A549 (cell line): ENCODE data around the gene RALGAPA1. TPM values are rescaled to one million over a fixed set of nuclear protein-coding genes. Genes with fewer than 3 reads are reported as not detected.

Source experiments
- BHLHE40 ChIP-seq: IDR thresholded peaks from 2 replicates; pipeline ENCODE4 v1.6.1; 2012; ENCODE audit warnings: low read depth, low read length, inconsistent platforms
- CBX2 ChIP-seq: fragments of 200-600 bp; sonication (generic); IDR thresholded peaks from 2 replicates; pipeline ENCODE4 v1.6.1; 2016; ENCODE audit warnings: low read depth, mild to moderate bottlenecking, borderline replicate concordance
- CBX8 ChIP-seq: fragments of 200-600 bp; sonication (generic); IDR thresholded peaks from 2 replicates; pipeline ENCODE4 v1.6.1; 2016
- CEBPB ChIP-seq, 2 experiments: fragments of >200 bp in 1 of 2; sonication (Bioruptor Twin) in 1 of 2; formaldehyde crosslinking in 1 of 2; IDR thresholded peaks; 2 replicates each; pipeline ENCODE4 v1.6.1; 2012 to 2016
- CHD4 ChIP-seq: fragments of 200-600 bp; sonication (generic); IDR thresholded peaks from 2 replicates; pipeline ENCODE4 v1.6.1; 2016; ENCODE audit warnings: antibody characterized with exemption, mild to moderate bottlenecking, borderline replicate concordance
- CTCF ChIP-seq: fragments of >200 bp; sonication (Bioruptor Twin); formaldehyde crosslinking; IDR thresholded peaks from 3 replicates; pipeline ENCODE4 v1.5.1; 2016
- EP300 ChIP-seq, 2 experiments: fragments of >200 bp; sonication (Bioruptor Twin); formaldehyde crosslinking; IDR thresholded peaks; 2 replicates in 1 of 2; 3 replicates in 1 of 2; pipeline ENCODE4 v1.6.1; 2016 to 2017
- ESRRA ChIP-seq: fragments of 150-350 bp; IDR thresholded peaks from 2 replicates; pipeline ENCODE4 v1.6.1; 2014; ENCODE audit warnings: mild to moderate bottlenecking, low read length, borderline replicate concordance
- FOSB ChIP-seq: fragments of 250-450 bp; sonication (Bioruptor Pico); IDR thresholded peaks from 2 replicates; pipeline ENCODE4 v1.5.0; 2020; ENCODE audit warnings: mild to moderate bottlenecking, moderate library complexity
- FOSL2 ChIP-seq, 2 experiments: fragments of 450-650 bp in 1 of 2; fragments of >200 bp in 1 of 2; sonication (Bioruptor Twin) in 1 of 2; formaldehyde crosslinking; IDR thresholded peaks; 2 replicates each; pipeline versions ENCODE4 v1.5.0 to v1.6.1; 2016 to 2020; ENCODE audit warnings: mild to moderate bottlenecking in 1 of 2, moderate library complexity in 1 of 2
- GATA3 ChIP-seq: IDR thresholded peaks from 2 replicates; pipeline ENCODE4 v1.6.1; 2012; ENCODE audit warnings: borderline replicate concordance
- HDAC2 ChIP-seq: fragments of 200-600 bp; sonication (generic); IDR thresholded peaks from 2 replicates; pipeline ENCODE4 v1.6.1; 2016
- HES2 ChIP-seq: fragments of >200 bp; sonication (Bioruptor Twin); formaldehyde crosslinking; IDR thresholded peaks from 2 replicates; pipeline ENCODE4 v1.6.1; 2016
- HEYL ChIP-seq: fragments of 250-450 bp; sonication (Bioruptor Pico); IDR thresholded peaks from 2 replicates; pipeline ENCODE4 v1.8.0; 2021; ENCODE audit warnings: mild to moderate bottlenecking, moderate library complexity
- HOXB13 ChIP-seq: fragments of 250-450 bp; sonication (Bioruptor Pico); IDR thresholded peaks from 2 replicates; pipeline ENCODE4 v1.5.0; 2020; ENCODE audit warnings: low read depth, mild to moderate bottlenecking, moderate library complexity
- HOXB5 ChIP-seq: fragments of 250-450 bp; sonication (Bioruptor Pico); IDR thresholded peaks from 2 replicates; pipeline ENCODE4 v1.5.0; 2020; ENCODE audit warnings: mild to moderate bottlenecking, moderate library complexity
- MAFK ChIP-seq: fragments of 450-650 bp; IDR thresholded peaks from 2 replicates; pipeline ENCODE4 v1.6.1; 2014; ENCODE audit not compliant: partially characterized antibody
- MAZ ChIP-seq: fragments of 150-350 bp; IDR thresholded peaks from 2 replicates; pipeline ENCODE4 v1.6.1; 2014; ENCODE audit warnings: antibody characterized with exemption, low read depth, low read length, borderline replicate concordance
- NFE2L2 ChIP-seq: fragments of 150-350 bp; conservative IDR thresholded peaks from 2 replicates; pipeline ENCODE4 v1.6.1; 2014; ENCODE audit warnings: low read length
- NR3C1 ChIP-seq: fragments of >200 bp; sonication (Bioruptor Twin); formaldehyde crosslinking; IDR thresholded peaks from 3 replicates; pipeline ENCODE4 v1.6.1; 2017
- PBX3 ChIP-seq: IDR thresholded peaks from 2 replicates; pipeline ENCODE4 v1.6.1; 2012
- POLR2A ChIP-seq: IDR thresholded peaks from 2 replicates; pipeline ENCODE4 v1.6.1; 2012; ENCODE audit warnings: mild to moderate bottlenecking, low read length
- RAD21 ChIP-seq, 2 experiments: fragments of >200 bp in 1 of 2; sonication (Bioruptor Twin) in 1 of 2; formaldehyde crosslinking in 1 of 2; IDR thresholded peaks in 1 of 2; conservative IDR thresholded peaks in 1 of 2; 2 replicates in 1 of 2; 3 replicates in 1 of 2; pipeline ENCODE4 v1.6.1; 2012 to 2018; ENCODE audit warnings: inconsistent platforms in 1 of 2
- RARB ChIP-seq: fragments of 250-450 bp; sonication (Bioruptor Pico); IDR thresholded peaks from 2 replicates; pipeline ENCODE4 v1.8.0; 2021; ENCODE audit warnings: mild to moderate bottlenecking, moderate library complexity
- RFX5 ChIP-seq: fragments of 450-650 bp; IDR thresholded peaks from 2 replicates; pipeline ENCODE4 v1.7.1; 2014; ENCODE audit warnings: antibody characterized with exemption, mild to moderate bottlenecking, moderate library complexity
- SREBF2 ChIP-seq: fragments of 450-650 bp; IDR thresholded peaks from 2 replicates; pipeline ENCODE4 v1.6.1; 2014; ENCODE audit warnings: mild to moderate bottlenecking, moderate library complexity
- polyA plus RNA-seq, 4 experiments: library from polyadenylated mRNA; depleted of rRNA in 3 of 4; stranded (reverse); fragments of >200 nt; fragmentation: RNase III in 1 of 4; extraction: RNeasy Plus Mini Kit Qiagen cat#74134 plus additional on column Dnase treatment in 1 of 4; gene quantifications; 2 replicates in 3 of 4; 3 replicates in 1 of 4; pipeline ENCODE4 v1.2.3, GENCODE V29; 2011 to 2017
- TF ChIP-seq, protein P1 (sequence below): fragments of 250-450 bp; sonication (Bioruptor Pico); IDR thresholded peaks from 2 replicates; pipeline ENCODE4 v1.5.0; 2021; ENCODE audit warnings: mild to moderate bottlenecking, moderate library complexity, borderline replicate concordance
- TF ChIP-seq, protein P2 (sequence below): IDR thresholded peaks from 2 replicates; pipeline ENCODE4 v1.6.1; 2012
- TF ChIP-seq, protein P3 (sequence below): fragments of 450-650 bp; IDR thresholded peaks from 2 replicates; pipeline ENCODE4 v1.6.1; 2014; ENCODE audit warnings: antibody characterized with exemption
- TF ChIP-seq, protein P4 (sequence below): fragments of 200-600 bp; sonication (generic); IDR thresholded peaks from 2 replicates; pipeline ENCODE4 v1.6.1; 2016; ENCODE audit warnings: antibody characterized with exemption, mild to moderate bottlenecking, moderate library complexity
- TF ChIP-seq, protein P5 (sequence below): fragments of 150-350 bp; IDR thresholded peaks from 2 replicates; pipeline ENCODE4 v1.6.1; 2014; ENCODE audit warnings: low read depth, mild to moderate bottlenecking, low read length

Gene RALGAPA1
- polyA plus RNA-seq, 2 of the 4 experiments (the other 2 are of a cell fraction), result 8.2 to 17.1 TPM

GRCh38 chr14:35534873-35535482 lies 274.1 kb downstream of the RALGAPA1 start (continued):
- 0 out of 2 replicates have a peak, but pooled peaks have one; percentile 30 for TF ChIP-seq PBX3
- no peak for TF ChIP-seq CHD4
- no peak for TF ChIP-seq FOSB (CRISPR knock-in tag)
- no peak for TF ChIP-seq GATA3
- no peak for TF ChIP-seq CTCF
- TF ChIP-seq, protein P1, sequence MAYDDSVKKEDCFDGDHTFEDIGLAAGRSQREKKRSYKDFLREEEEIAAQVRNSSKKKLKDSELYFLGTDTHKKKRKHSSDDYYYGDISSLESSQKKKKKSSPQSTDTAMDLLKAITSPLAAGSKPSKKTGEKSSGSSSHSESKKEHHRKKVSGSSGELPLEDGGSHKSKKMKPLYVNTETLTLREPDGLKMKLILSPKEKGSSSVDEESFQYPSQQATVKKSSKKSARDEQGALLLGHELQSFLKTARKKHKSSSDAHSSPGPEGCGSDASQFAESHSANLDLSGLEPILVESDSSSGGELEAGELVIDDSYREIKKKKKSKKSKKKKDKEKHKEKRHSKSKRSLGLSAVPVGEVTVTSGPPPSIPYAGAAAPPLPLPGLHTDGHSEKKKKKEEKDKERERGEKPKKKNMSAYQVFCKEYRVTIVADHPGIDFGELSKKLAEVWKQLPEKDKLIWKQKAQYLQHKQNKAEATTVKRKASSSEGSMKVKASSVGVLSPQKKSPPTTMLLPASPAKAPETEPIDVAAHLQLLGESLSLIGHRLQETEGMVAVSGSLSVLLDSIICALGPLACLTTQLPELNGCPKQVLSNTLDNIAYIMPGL (CRISPR knock-in tag), result no peak
- TF ChIP-seq, protein P2, sequence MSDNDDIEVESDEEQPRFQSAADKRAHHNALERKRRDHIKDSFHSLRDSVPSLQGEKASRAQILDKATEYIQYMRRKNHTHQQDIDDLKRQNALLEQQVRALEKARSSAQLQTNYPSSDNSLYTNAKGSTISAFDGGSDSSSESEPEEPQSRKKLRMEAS, result peak; percentile 51; the same call in 1 of the 2 replicates
- TF ChIP-seq BHLHE40, result no peak
- TF ChIP-seq HOXB13 (CRISPR knock-in tag), result peak; percentile 92
- TF ChIP-seq RAD21 (conservative IDR thresholded peaks at IDR 0.05 in 1 of 2, IDR thresholded peaks at IDR 0.05 in 1 of 2), result no peak
- no peak for TF ChIP-seq CBX2
- no peak for TF ChIP-seq ESRRA
- peak; percentile 97 for TF ChIP-seq HOXB5 (CRISPR knock-in tag)
- peak; percentile 92 for TF ChIP-seq HDAC2
- TF ChIP-seq POLR2A, result no peak
- TF ChIP-seq HEYL (CRISPR knock-in tag), result peak; percentile 95
- no peak for TF ChIP-seq RARB (CRISPR knock-in tag)
- no peak for TF ChIP-seq RFX5
- TF ChIP-seq NFE2L2, result no peak
- TF ChIP-seq SREBF2, result no peak
- TF ChIP-seq NR3C1, result no peak
- TF ChIP-seq FOSL2 (IDR thresholded peaks at IDR 0.05), result no peak
- TF ChIP-seq FOSL2 (CRISPR knock-in tag; IDR thresholded peaks at IDR 0.05), result peak; percentile 66
- TF ChIP-seq, protein P3, sequence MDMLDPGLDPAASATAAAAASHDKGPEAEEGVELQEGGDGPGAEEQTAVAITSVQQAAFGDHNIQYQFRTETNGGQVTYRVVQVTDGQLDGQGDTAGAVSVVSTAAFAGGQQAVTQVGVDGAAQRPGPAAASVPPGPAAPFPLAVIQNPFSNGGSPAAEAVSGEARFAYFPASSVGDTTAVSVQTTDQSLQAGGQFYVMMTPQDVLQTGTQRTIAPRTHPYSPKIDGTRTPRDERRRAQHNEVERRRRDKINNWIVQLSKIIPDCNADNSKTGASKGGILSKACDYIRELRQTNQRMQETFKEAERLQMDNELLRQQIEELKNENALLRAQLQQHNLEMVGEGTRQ, result no peak
- TF ChIP-seq CBX8, result no peak
- TF ChIP-seq, protein P4, sequence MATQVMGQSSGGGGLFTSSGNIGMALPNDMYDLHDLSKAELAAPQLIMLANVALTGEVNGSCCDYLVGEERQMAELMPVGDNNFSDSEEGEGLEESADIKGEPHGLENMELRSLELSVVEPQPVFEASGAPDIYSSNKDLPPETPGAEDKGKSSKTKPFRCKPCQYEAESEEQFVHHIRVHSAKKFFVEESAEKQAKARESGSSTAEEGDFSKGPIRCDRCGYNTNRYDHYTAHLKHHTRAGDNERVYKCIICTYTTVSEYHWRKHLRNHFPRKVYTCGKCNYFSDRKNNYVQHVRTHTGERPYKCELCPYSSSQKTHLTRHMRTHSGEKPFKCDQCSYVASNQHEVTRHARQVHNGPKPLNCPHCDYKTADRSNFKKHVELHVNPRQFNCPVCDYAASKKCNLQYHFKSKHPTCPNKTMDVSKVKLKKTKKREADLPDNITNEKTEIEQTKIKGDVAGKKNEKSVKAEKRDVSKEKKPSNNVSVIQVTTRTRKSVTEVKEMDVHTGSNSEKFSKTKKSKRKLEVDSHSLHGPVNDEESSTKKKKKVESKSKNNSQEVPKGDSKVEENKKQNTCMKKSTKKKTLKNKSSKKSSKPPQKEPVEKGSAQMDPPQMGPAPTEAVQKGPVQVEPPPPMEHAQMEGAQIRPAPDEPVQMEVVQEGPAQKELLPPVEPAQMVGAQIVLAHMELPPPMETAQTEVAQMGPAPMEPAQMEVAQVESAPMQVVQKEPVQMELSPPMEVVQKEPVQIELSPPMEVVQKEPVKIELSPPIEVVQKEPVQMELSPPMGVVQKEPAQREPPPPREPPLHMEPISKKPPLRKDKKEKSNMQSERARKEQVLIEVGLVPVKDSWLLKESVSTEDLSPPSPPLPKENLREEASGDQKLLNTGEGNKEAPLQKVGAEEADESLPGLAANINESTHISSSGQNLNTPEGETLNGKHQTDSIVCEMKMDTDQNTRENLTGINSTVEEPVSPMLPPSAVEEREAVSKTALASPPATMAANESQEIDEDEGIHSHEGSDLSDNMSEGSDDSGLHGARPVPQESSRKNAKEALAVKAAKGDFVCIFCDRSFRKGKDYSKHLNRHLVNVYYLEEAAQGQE, result peak; percentile 100
- no peak for TF ChIP-seq MAFK
- TF ChIP-seq EP300 (IDR thresholded peaks at IDR 0.05), result no peak
- TF ChIP-seq, protein P5, sequence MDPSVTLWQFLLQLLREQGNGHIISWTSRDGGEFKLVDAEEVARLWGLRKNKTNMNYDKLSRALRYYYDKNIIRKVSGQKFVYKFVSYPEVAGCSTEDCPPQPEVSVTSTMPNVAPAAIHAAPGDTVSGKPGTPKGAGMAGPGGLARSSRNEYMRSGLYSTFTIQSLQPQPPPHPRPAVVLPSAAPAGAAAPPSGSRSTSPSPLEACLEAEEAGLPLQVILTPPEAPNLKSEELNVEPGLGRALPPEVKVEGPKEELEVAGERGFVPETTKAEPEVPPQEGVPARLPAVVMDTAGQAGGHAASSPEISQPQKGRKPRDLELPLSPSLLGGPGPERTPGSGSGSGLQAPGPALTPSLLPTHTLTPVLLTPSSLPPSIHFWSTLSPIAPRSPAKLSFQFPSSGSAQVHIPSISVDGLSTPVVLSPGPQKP, result no peak
- TF ChIP-seq CEBPB (IDR thresholded peaks at IDR 0.05), result no peak
- TF ChIP-seq HES2, result no peak
- no peak for TF ChIP-seq MAZ
